Lung (tissue), 12 donors: ENCODE data around the gene CHN1. TPM values are rescaled to one million over a fixed set of nuclear protein-coding genes. Genes with fewer than 3 reads are reported as not detected.

Experiments
- ATAC-seq: fragments of 200-7000 bp; cut with Tn5 transposase; one replicate; pipeline ENCODE4 v1.9.1; 2020; ENCODE audit warnings: moderate number of reproducible peaks; ENCODE audit not compliant: insufficient read depth, low FRiP score
- DNase-seq, 3 donors: peaks; one replicate each; pipeline ENCODE4 v3.0.0-alpha.2; 2013 to 2017
- H3K27ac ChIP-seq, 2 donors: one replicate each; pipeline ENCODE4 v1.5.1; 2013; ENCODE audit warnings: mild to moderate bottlenecking in 2 of 2, moderate library complexity in 2 of 2, control low read depth in 1 of 2, inconsistent platforms in 1 of 2, low read depth in 1 of 2, low read length in 1 of 2
- H3K27me3 ChIP-seq, 3 donors: one replicate each; pipeline ENCODE4 v1.5.1; 2013; ENCODE audit warnings: low read length in 2 of 3; ENCODE audit not compliant: control insufficient read depth in 3 of 3, insufficient read depth in 3 of 3
- H3K36me3 ChIP-seq, 4 donors: one replicate each; pipeline ENCODE4 v1.5.1; 2013; ENCODE audit warnings: low read length in 4 of 4, mild to moderate bottlenecking in 1 of 4, moderate library complexity in 1 of 4; ENCODE audit not compliant: control insufficient read depth in 4 of 4, insufficient read depth in 4 of 4
- H3K4me1 ChIP-seq, 5 donors: one replicate each; pipeline ENCODE4 v1.5.1; 2013; ENCODE audit warnings: low read length in 5 of 5, mild to moderate bottlenecking in 2 of 5, moderate library complexity in 1 of 5; ENCODE audit not compliant: control insufficient read depth in 5 of 5, insufficient read depth in 5 of 5
- H3K4me3 ChIP-seq: one replicate; pipeline ENCODE4 v1.5.1; 2013; ENCODE audit warnings: mild to moderate bottlenecking, control low read depth, moderate library complexity
- H3K9ac ChIP-seq, 2 donors: one replicate each; pipeline ENCODE4 v1.5.1; 2013; ENCODE audit warnings: low read length in 2 of 2, control low read depth in 1 of 2; ENCODE audit not compliant: insufficient read depth in 1 of 2
- H3K9me3 ChIP-seq, 4 donors: one replicate each; pipeline ENCODE4 v1.5.1; 2013; ENCODE audit warnings: low read length in 3 of 4, mild to moderate bottlenecking in 1 of 4, moderate library complexity in 1 of 4; ENCODE audit not compliant: control insufficient read depth in 4 of 4, insufficient read depth in 3 of 4
- CTCF ChIP-seq: IDR thresholded peaks from 2 replicates; pipeline ENCODE4 v1.5.1; 2012; ENCODE audit warnings: mild to moderate bottlenecking; ENCODE audit errors: control extremely low read depth, extremely low read depth
- WGBS, 2 donors: extraction: QIAGEN DNeasy Blood & Tissue Kit; methylation state at CpG; one replicate each; pipeline ENCODE4 v1.1.7; 2013; 5-methylcytosine and 5-hydroxymethylcytosine counted together
- polyA plus RNA-seq, 2 donors: library from polyadenylated mRNA; stranded (reverse); fragments of 200-250 nt; gene quantifications; one replicate each; pipeline ENCODE4 v1.2.1, GENCODE V29; 2013
- total RNA-seq, 2 donors: library from RNA; depleted of rRNA in 1 of 2; stranded (reverse); fragments of >200 nt in 1 of 2; gene quantifications; one replicate each; pipeline ENCODE4 v1.2.1, GENCODE V29; 2014 to 2021
- donor health status: control.
- donor health status: control.
- donor health status: Bipolar disorder and iron deficiency.
- donor health status: healthy.
- donor health status: DM: yes; HTN: yes; CAD: no.

Gene CHN1
- total and polyA plus RNA-seq, 4 donors: 6.8 to 80.9 (median 14.5) TPM

GRCh38 chr2:175036582-175037018, 31.4 kb upstream of the CHN1 start:
- Histone ChIP-seq H3K36me3 (no peaks in the 10 kb centered on the region), H3K9ac (no peak overlapping the region), H3K27me3 (no peaks in the 10 kb centered on the region), H3K4me3 (no peak overlapping the region), H3K4me1 (peaks cover 0 to 7% (median 0%) of the 10 kb centered on the region in 5 donors), H3K9me3 (no peaks in the 10 kb centered on the region), H3K27ac (no peak overlapping the region)
- WGBS, 2 donors: 62 to 78% methylated on average over 5 of the region's 5 CpGs
- DNase-seq (peak in 2 of 3 donors; percentile 31 to 50), ATAC-seq (no peak)
- no peak for TF ChIP-seq CTCF

- Histone ChIP-seq H3K27me3 (no peaks in the 10 kb centered on the region), H3K36me3 (no peaks in the 10 kb centered on the region), H3K9me3 (no peaks in the 10 kb centered on the region), H3K4me1 (peaks cover 0 to 7% (median 0%) of the 10 kb centered on the region in 5 donors), H3K4me3 (no peak overlapping the region), H3K27ac (no peak overlapping the region), H3K9ac (no peak overlapping the region)
- WGBS, 2 donors: 72 to 76% methylated on average over 3 of the region's 3 CpGs
- TF ChIP-seq CTCF: no peak
- ATAC-seq (no peak), DNase-seq (no peak)
Measured at GRCh38 chr2:175035806-175036205, 30.6 kb upstream of the CHN1 start.

GRCh38 chr2:175034716-175035115, 29.5 kb upstream of the CHN1 start:
- H3K9ac ChIP-seq: no peak overlapping the region
- H3K27ac ChIP-seq: no peak overlapping the region
- peaks cover 0 to 7% (median 0%) of the 10 kb centered on the region in 5 donors for H3K4me1 ChIP-seq
- no peak overlapping the region for H3K4me3 ChIP-seq
- DNase-seq (no peak), ATAC-seq (no peak)
- no peaks in the 10 kb centered on the region for H3K36me3 ChIP-seq
- TF ChIP-seq CTCF: no peak
- H3K9me3 ChIP-seq: no peaks in the 10 kb centered on the region
- 78 to 82% methylated on average over 3 of the region's 3 CpGs for WGBS, 2 donors
- no peaks in the 10 kb centered on the region for H3K27me3 ChIP-seq
